IPS-NIHi7 (cell line): Measurements from ENCODE around the gene PRKCB.

Source experiments
- DNase-seq: peaks from one replicate; pipeline ENCODE4 v3.0.0; 2012; ENCODE audit warnings: mixed read lengths; ENCODE audit errors: extremely low spot score

The PRKCB gene

GRCh38 chr16:23941025-23941424 is 105.2 kb downstream of the PRKCB start:
- no peak for DNase-seq

DNA sequence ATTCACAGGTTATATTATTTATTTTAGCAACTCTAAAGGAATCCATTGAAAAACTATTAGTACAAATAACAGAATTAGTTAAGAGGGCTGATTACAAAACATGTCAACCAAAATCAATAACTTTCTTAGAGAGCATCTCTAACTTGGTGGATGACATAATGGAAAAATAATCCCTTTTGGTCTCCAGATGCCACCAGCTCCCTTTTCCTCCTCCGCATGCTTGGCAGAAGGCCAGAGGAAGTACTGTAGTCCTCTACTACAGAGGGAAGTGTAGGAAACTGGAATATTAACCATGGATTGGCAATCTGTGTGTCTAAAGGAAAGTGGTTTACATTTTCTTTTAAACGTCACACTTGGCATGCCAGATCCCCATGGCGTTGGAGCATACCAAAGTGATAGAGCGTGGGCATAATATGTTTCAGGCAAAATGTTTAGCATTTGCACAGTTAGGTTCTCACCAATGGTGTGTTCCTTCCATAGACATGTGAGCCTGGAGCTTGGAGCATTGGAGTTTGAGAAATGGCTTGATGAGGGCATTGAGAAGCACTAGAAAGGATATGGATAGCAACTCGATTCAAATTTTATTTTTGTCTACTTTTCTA is 106.3 kb downstream of the PRKCB start:
- no peak for DNase-seq

DNA sequence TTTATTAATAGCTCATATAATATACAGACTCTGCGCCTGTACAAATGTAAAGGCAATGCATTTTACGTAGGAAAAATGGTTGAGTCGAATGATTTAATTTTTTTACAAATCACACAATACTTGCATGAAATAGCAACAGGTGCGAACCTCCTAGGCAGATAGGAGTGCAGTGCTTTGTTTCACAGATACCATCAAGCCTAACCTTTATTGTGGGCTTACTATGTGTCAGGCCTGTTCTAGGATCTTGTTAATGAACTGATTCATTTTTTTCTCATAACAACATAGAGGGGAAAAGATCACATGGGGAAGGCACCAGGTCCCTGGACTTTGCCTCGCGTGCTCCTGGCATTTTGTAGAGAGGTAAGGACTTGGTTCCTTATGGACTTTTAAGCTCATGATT is 107.8 kb downstream of the PRKCB start:
- DNase-seq, result no peak

DNA sequence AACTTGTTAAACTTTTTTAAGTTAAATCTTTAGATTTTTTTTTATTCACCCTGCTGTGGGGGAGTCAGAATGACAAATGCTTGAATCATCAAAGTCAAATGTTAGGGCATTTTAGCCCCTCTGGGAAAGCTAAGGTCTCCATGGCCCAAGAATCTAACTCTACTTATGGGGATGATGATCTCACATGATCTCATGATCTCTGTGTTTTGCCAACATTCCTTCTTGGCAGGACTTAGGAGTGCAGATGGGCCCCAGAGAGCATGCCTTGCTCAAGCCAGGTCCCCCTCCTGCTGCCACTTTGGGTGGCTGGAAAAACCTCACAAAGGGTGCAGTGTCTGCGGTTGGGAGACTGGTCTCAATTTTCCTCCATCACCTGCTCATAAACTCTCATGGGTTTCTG is 108.6 kb downstream of the PRKCB start:
- no peak for DNase-seq

GRCh38 chr16:23945243-23945642 is 109.5 kb downstream of the PRKCB start:
- DNase-seq, result no peak

DNA sequence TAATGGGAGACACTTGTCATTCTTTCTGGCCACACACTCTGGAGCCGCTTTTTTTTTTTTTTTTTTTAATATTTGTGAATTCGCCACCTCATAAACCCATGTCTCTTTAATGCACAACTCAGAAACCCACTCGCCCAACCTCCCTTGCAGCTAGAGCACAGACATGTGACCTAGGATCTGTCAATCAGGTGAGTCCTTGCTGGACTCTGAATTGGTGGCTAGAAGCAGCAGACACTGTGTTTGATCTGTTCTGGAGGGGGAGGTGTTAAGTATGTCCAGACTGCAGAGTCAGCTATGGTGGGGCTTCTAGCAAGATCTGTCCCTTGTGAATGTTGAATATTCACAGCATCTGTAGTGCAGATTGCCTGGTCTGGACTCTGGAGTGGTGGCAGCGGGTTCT is 112.1 kb downstream of the PRKCB start:
- DNase-seq, result no peak

GRCh38 chr16:23948949-23949411 is 113.2 kb downstream of the PRKCB start:
- DNase-seq, result no peak

GRCh38 chr16:23949630-23950290 is 114.0 kb downstream of the PRKCB start:
- no peak for DNase-seq

- DNase-seq, result no peak
Measured at GRCh38 chr16:23950291-23950894, 114.6 kb downstream of the PRKCB start.

DNA sequence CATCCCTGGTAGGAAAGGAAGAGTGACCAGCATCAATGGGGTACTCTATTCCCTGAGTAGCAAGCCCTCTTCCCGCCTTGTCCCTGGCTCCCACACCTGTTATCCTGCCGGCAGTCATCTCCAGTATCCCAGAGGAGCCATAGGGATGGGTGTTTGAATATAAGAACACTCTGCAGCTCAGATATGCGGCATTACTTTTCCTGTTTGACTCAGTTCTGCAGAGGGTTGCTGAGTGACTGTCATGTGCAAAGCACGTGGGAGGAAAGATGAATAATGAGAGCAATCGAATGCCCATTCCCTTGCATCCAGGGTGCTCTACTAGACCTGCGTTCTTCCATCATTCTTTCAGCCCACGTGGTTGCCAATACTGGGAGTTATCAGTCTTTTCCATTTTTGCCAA is 115.1 kb downstream of the PRKCB start:
- DNase-seq, result no peak

- peak; percentile 62 for DNase-seq
Measured at GRCh38 chr16:23952128-23952970, 116.6 kb downstream of the PRKCB start.

DNA sequence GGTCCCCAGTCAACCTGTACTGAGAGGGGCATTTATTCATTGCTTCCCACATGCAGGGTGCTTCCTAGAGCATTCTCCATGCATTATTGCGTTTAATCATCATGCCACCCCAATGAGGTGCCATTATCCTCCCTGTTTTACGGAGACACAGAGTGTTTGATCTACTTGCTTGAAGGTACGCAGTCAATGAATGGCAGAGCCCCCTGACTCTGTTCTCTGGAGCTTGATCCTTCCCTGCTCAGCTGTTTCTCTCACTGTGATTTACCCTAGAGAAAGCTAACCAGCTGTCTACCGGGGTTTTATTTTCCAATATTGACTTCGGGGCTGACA is 117.2 kb downstream of the PRKCB start:
- DNase-seq, result no peak

- DNase-seq, result no peak
Measured at GRCh38 chr16:23953476-23953875, 117.7 kb downstream of the PRKCB start.

DNA sequence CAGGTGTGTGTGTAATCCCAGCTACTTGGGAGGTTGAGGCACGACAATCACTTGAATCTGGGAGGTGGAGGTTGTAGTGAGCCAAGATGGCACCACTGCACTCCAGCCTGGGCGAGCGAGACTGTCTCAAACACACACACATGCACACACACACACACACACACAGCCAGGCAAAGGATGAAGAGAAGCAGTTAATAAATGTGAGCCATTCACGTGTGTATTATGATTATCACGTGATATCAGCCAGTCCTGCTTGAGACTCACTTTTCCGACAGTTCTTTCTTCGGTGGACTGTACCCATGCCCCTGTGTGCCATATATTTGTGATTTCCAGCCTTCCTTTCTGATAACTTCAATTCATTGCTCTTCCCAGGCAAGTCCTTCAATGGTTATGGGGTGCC is 119.3 kb downstream of the PRKCB start:
- DNase-seq, result no peak

DNA sequence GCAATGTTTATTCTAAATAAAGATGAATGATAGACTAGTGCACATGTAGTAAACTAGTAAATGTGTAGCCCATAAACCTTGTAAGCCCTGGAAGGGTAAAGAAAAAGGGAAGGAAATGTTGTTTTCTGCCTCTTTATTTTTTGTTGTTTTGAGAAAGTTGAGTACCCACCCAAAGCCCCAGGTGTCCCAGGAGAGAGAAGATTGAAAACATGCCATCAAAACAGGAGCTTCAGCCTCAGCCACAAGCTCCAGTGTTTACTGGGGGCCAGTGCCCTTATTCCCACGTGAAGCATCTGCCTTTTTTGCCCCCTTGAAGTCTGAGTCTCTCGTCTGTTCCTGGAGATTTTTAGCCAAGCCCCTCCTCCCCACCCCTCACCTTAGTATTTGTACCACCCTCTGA is 121.5 kb downstream of the PRKCB start:
- DNase-seq, result no peak

GRCh38 chr16:23959072-23959751 is 123.4 kb downstream of the PRKCB start:
- DNase-seq, result no peak

DNA sequence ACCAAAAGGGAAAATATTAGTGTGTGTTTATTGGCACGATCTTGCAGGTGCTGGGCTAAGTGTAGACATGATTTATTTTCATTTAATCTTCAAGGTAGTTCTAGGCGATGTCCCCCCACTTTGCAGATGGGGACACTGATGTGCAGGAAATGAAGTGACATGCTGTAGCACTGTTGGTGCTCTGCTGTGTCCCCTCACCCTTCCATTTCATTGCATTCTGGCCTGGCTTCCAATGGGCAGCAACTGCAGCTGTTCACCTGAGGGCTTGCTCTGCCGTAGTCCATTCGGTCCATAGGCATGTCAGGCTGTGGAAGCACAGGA is 123.9 kb downstream of the PRKCB start:
- no peak for DNase-seq

GRCh38 chr16:23960081-23960885 is 124.5 kb downstream of the PRKCB start:
- DNase-seq, result no peak

- DNase-seq, result no peak
Measured at GRCh38 chr16:23962001-23962400, 126.2 kb downstream of the PRKCB start.

- no peak for DNase-seq
Measured at GRCh38 chr16:23964136-23964535, 128.4 kb downstream of the PRKCB start.

DNA sequence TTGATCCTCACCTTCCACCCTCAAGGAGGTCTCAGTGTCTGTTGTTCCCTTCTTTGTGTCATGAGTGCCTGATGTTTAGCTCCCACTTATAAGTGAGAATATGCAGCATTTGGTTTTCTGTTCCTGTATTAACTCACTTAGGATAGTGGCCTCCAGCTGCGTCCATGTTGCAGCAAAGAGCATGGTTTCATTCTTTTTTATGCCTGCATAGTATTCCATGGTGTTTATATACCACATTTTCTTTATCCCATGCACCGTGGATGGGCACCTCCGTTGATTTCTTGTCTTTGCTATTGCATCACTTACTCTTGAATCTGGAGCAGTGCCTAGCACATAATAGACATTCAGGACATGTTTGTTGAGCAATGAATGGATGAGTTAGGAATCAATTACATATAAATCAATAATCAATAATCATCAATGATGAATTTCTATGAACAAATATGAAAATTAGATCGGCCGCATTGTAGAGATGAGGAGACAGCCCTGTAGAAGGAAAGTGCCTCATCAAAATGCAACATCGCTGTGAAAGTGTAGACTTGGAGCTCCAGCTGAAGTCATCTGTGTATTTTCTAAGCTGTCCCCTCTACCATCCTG is 129.5 kb downstream of the PRKCB start:
- DNase-seq, result no peak
